GM19372 (cell line): ENCODE measurements around the gene SMARCC1.

Experiments used
- ATAC-seq: cut with Tn5 transposase; IDR thresholded peaks from one replicate; pipeline ENCODE4 v1.9.1; 2021; ENCODE audit warnings: mild to moderate bottlenecking, low read depth, moderate library complexity; ENCODE audit not compliant: unreplicated experiment

Gene SMARCC1

GRCh38 chr3:47712398-47712797 is 69.3 kb downstream of the SMARCC1 start:
- no peak for ATAC-seq

DNA sequence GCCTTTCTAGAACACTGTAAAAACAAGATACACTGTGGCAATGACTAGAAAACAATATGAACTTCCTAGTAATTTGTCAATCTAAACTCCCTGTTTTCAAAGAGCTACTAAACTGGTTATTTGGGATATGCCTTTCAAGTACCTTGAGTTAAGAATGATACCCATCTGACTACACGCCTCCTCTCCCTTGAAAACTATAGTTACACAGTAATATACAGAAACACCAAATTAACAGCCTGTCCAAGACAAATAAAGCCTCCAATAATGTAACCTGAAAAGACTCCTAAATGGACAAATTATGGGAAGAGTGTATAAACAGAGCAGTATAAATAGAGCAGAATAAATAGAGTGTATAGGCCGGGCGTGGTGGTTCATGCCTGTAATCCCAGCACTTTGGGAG is 70.1 kb downstream of the SMARCC1 start:
- no peak for ATAC-seq

- ATAC-seq: no peak
Measured at GRCh38 chr3:47705391-47705790, 76.3 kb downstream of the SMARCC1 start.

DNA sequence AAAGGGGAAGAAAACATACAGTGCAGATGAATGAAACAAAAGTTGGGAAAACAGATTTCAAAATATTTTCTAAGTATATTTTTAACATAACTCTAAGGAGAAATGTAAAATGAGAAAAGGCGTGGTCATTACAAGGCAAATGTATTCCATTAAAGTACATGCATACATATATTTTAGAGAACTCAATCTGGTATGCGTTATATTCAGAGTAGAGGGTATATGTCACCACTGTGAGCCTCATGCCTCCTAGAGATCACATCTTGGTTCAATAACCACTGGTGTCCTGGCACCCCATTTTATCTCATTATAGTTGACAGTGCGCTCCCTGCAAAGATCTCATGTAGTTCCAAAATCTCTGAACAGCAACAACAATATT is 77.5 kb downstream of the SMARCC1 start:
- ATAC-seq: no peak

DNA sequence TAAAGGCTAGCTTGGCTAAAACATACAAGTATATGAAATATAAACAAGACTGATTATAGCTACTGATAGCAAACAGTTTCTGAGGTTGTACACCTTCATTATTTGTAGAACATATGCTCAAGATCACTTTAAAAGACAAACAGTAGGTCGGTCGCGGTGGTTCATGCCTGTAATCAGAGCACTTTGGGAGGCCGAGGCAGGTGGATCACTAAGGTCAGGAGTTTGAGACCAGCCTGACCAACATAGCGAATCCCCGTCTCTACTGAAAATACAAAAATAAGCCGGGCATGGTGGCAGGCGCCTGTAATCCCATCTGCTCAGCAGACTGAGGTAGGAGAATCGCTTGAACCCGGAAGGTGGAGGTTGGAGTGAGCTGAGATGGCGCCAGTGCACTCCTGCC is 80.3 kb downstream of the SMARCC1 start:
- ATAC-seq: no peak

DNA sequence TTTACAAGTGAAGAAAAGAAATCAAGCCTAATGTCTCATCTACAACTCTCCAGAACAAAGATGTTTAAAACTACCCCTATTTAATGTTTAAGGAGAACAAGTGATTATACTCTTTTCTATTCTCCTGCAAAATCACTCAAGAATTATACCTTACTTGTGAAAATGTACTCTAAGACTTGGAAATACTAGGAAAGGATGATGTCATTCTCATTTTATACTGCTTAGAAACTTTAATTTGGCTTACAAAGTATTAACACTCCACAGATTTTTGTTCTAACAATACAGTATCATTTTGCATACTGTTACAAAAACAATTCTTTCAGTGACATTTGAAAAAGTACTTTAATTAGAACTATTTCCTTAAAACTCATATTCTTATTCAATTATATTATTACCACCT is 89.5 kb downstream of the SMARCC1 start:
- no peak for ATAC-seq

- no peak for ATAC-seq
Measured at GRCh38 chr3:47688488-47688887, 93.2 kb downstream of the SMARCC1 start.

GRCh38 chr3:47685037-47685436 is 96.7 kb downstream of the SMARCC1 start:
- ATAC-seq: no peak

DNA sequence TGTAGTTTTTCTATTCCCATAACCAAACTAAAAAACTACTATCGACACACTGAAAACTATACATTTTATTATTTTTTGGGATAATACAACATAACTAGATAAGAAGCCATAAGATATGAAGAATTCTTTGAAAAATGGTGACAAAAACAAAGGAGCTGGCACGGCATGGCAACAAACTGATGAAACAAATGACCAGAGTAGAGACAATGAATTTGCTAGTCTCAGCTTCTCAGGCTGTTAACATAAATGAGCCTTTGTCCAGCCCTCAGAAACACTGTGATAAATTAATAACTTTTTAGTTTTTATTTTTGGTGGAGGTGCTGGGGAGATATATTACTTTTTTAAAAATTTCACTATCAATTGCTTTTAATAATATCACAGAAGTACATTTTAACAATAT is 100.7 kb downstream of the SMARCC1 start:
- ATAC-seq: no peak

DNA sequence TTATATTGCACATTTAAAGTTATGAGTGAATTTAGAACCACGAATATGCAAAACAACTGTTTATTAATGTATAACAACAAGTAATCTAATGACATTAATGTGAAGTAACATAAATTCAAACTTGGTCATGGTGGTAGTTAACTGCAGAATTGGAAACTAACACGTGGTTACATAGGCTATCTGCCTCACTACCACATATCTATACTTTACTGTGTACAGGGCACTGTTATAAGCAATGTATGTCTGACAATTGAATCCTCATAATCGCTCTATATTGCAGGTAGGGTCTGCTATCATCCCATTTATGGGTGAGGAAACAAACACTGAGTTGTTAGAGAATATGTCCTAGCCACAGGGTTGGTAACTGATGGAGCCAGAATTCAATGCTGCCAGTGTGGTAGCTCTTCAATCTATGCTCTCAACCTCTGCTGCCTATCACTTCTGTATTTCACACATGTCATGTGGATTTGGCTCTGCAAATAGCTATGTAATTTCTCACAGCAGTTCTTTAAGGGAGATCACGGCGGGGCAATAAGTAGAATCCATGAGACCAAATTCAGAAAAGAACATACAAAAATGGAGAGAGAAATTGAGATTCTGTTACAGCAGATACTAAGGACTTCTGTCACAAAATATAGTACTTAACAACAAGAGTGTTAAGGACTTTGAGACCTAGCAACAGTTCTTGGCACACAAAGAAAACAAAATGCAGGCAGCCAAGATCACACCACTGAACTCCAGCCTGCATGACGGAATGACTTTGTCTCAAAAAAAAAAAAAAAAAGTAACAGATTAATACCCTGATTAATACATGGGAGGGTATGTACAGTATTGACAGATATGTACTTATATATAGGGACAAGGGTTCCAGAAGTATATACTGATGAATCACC is 103.0 kb downstream of the SMARCC1 start:
- ATAC-seq: no peak

- no peak for ATAC-seq
Measured at GRCh38 chr3:47669026-47669749, 112.5 kb downstream of the SMARCC1 start.

- ATAC-seq: no peak
Measured at GRCh38 chr3:47666118-47666517, 115.6 kb downstream of the SMARCC1 start.

DNA sequence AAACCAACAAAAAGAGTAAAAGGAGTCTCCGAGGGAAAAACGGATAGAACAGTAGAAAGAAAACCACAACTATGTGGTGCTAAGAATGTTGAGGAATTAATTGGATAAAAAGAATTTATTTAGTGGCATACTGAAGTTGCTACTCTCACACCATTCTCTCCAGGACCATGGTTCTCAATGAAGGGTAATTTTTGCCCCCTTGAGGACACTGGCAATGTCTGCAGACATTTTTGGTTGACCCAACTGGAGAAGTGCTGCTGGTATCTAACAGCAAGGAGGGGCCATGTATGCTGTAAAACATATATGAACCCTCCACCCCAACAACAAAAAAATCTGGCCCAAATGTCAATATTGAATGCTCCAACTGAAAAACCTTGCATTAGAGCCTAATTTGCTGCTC is 117.2 kb downstream of the SMARCC1 start:
- ATAC-seq: no peak

GRCh38 chr3:47663630-47664240 is 118.0 kb downstream of the SMARCC1 start:
- no peak for ATAC-seq

- ATAC-seq: no peak
Measured at GRCh38 chr3:47661121-47661752, 120.5 kb downstream of the SMARCC1 start.

DNA sequence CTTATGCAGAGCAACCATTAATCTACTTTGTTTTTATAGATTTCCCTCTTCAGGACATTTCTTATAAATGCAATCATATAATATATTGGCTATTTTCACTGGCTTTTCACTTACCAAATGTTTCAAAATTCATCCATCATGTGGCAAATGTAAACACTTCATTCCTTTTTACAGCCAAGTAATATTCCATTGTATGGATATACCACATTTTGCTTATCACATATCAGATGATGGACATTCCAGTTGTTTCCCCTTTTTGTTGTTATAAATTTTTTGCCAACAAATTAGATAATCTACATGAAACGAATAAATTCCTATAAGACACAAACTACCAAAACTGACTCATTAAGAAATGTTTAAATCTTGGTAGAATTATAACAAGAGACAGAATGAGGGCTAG is 123.2 kb downstream of the SMARCC1 start:
- ATAC-seq: no peak

- no peak for ATAC-seq
Measured at GRCh38 chr3:47652142-47652541, 129.6 kb downstream of the SMARCC1 start.

- no peak for ATAC-seq
Measured at GRCh38 chr3:47650294-47650693, 131.4 kb downstream of the SMARCC1 start.

GRCh38 chr3:47647550-47647949 is 134.1 kb downstream of the SMARCC1 start:
- no peak for ATAC-seq

DNA sequence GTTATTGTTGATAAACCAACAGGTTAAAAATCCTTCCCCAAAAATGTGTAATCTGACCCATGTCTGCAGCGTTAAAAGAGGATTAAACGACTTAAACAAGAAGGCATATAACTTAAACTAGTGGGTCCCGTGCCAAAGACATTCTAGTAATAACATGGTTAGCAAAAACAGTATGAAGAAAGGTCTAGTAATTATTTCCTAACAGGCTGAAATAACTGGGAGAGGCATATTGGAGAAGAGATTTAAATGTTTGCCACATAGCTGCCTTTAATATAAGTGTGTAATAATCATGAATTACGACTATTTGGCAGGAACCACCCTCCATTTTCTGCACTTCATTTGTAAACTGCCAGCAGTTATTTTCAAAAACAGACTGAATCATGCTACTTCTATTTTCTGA is 135.3 kb downstream of the SMARCC1 start:
- ATAC-seq: no peak

DNA sequence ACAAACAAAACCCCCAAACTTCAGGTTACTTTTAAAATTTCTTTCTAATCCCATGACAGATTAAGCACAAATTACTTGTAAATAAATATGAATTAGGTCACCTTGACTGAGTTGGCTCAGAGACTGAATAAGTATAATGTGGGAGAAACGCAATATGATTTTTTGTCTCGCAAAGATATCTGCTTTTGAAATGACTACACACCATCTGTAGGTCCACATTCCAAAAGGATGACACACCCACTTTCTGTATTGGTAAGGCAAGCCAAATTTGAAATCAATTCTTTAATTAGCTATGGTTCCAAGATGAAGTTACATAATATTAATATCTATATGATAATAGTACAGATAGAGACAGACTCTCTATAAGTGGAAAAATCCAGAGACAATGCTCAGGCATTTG is 136.1 kb downstream of the SMARCC1 start:
- ATAC-seq: no peak
